HG03378 (cell line): ENCODE results near the gene RIN1.

Experiments used
- ATAC-seq: cut with Tn5 transposase; IDR thresholded peaks from one replicate; pipeline ENCODE4 v1.9.1; 2021; ENCODE audit warnings: mild to moderate bottlenecking, moderate library complexity; ENCODE audit not compliant: unreplicated experiment

Gene RIN1

GRCh38 chr11:66284526-66285078 is 51.6 kb downstream of the RIN1 start:
- ATAC-seq: no peak

DNA sequence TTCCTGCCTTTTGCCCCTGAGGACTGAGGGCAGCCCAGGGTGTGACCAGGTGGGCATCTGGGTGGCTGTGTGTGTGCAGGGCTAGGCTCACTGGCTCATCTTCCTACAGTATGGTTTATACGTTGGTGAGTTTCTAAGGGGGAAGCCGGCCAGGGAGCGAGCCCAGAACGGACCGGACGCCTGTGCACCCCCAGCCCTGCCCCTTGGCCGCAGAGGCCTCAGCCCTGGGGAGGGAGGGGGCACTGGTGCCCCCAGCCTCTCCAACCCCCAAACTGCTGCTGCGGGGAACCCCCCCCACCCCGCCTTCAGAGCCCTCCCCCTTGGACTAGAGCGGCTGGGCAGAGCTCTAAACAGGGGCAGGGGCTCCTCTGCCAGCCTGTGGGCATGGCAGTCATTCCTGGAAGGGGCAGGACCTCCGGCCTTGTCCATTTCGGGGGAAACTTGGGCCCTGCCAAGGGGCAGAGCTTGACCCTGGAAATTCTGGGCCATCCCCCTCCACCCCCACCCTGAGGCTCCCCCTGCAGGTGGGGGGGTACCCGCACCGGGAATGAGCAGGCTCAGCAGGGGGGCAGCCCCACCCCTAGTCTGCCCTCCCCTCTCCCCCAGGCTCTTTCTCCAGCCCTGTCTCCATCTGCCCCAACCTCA is 52.7 kb downstream of the RIN1 start:
- ATAC-seq: no peak

- ATAC-seq: peak; percentile 63
These were observed 53.5 kb downstream of the RIN1 start for GRCh38 chr11:66282468-66283455.
